Chondrocyte (in vitro differentiated cells): ENCODE results near the gene SPINK8. TPM values are rescaled to one million over a fixed set of nuclear protein-coding genes. Genes with fewer than 3 reads are reported as not detected.
"Not testable (repeated sequence)": the region's sequence is repeated elsewhere in the genome, so short reads cannot be mapped to it uniquely, and the experiment has no call there.

Experiments
- DNase-seq: peaks from one replicate; pipeline ENCODE4 v3.0.0; 2021; ENCODE audit warnings: mixed read lengths, low spot score
- H3K27ac Mint-ChIP-seq: one replicate; pipeline ENCODE4 v1.8.0; 2021; ENCODE audit warnings: mild to moderate bottlenecking, moderate library complexity, mixed read lengths; ENCODE audit not compliant: unreplicated experiment
- H3K27me3 Mint-ChIP-seq: 2 replicates; pipeline ENCODE4 v1.8.0; 2021; ENCODE audit warnings: low read depth, mixed read lengths
- H3K36me3 Mint-ChIP-seq: 2 replicates; pipeline ENCODE4 v1.8.0; 2021; ENCODE audit warnings: low read depth, mixed read lengths
- H3K4me1 Mint-ChIP-seq: 2 replicates; pipeline ENCODE4 v1.8.0; 2021; ENCODE audit warnings: low read depth, mild to moderate bottlenecking, mixed read lengths
- H3K4me3 Mint-ChIP-seq: one replicate; pipeline ENCODE4 v1.8.0; 2021; ENCODE audit warnings: mild to moderate bottlenecking, moderate library complexity, mixed read lengths; ENCODE audit not compliant: unreplicated experiment
- H3K9me3 Mint-ChIP-seq: 2 replicates; pipeline ENCODE4 v1.8.0; 2021; ENCODE audit warnings: low read depth, mixed read lengths
- CTCF ChIP-seq: fragments of 200-600 bp; sonication (generic); IDR thresholded peaks from 2 replicates; pipeline ENCODE4 v1.5.0; 2021; ENCODE audit warnings: antibody characterized with exemption, mild to moderate bottlenecking, moderate library complexity
- total RNA-seq: library from RNA; stranded (reverse); gene quantifications from 3 replicates; pipeline ENCODE4 v1.2.1, GENCODE V29; 2021

Gene SPINK8
- total RNA-seq, 1 donor from 2014 or later = not detected

DNA sequence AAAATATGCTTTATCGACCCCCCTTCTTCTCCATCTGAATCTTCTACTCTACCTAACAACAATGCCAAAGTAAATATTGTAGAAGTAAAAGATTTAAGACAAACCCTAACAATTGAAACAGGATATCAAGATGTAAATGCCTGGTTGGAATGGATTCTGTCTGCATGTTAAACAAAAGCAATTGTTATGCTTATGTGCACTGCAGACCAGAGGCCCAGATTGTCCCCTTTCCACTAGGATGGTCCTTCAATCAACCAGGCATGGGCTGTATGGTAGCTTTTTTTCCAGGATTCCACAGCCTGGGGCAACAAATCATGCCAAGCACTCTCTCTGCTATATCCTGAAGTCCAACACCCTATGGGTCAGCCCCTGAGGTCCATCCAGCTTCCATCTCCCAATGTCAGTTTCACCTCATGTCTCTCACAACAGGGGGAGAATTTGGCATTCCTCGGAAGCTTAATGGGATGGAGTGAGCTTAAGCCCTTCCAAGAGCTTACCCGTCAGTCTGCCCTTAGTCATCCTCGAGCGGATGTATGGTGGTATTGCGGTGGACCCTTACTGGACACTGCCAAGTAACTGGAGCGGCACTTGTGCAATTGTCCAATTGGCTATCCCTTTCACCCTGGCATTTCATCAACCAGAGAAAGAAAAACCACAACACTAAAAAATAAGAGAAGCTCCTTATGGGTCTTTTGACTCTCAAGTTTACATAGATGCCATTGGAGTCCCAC lies 56.4 kb downstream of the SPINK8 start:
- no peak overlapping the region for H3K27ac Mint-ChIP-seq
- H3K9me3 Mint-ChIP-seq = no peaks in the 10 kb centered on the region
- H3K4me3 Mint-ChIP-seq = no peak overlapping the region

GRCh38 chr3:48275287-48276027 lies 58.0 kb downstream of the SPINK8 start:
- no peak for DNase-seq

More for the DNA sequence above, 56.4 kb downstream of the SPINK8 start:
- H3K4me1 Mint-ChIP-seq = no peaks in the 10 kb centered on the region
- no peak for TF ChIP-seq CTCF
- H3K36me3 Mint-ChIP-seq = no peaks in the 10 kb centered on the region
- peaks cover 2% of the 10 kb centered on the region for H3K27me3 Mint-ChIP-seq
- DNase-seq = no peak

GRCh38 chr3:48274452-48274851 lies 59.0 kb downstream of the SPINK8 start:
- TF ChIP-seq CTCF = no peak
- Mint-ChIP-seq H3K36me3 (peaks cover 4% of the 10 kb centered on the region), H3K9me3 (no peaks in the 10 kb centered on the region), H3K27me3 (peaks cover 2% of the 10 kb centered on the region), H3K4me3 (no peak overlapping the region), H3K4me1 (no peaks in the 10 kb centered on the region), H3K27ac (no peak overlapping the region)
- no peak for DNase-seq

More at GRCh38 chr3:48275287-48276027, 58.0 kb downstream of the SPINK8 start:
- H3K4me3 Mint-ChIP-seq = no peak overlapping the region
- no peaks in the 10 kb centered on the region for H3K9me3 Mint-ChIP-seq
- no peak overlapping the region for H3K27ac Mint-ChIP-seq
- no peak for TF ChIP-seq CTCF
- peaks cover 3% of the 10 kb centered on the region for H3K36me3 Mint-ChIP-seq
- peaks cover 2% of the 10 kb centered on the region for H3K27me3 Mint-ChIP-seq
- no peaks in the 10 kb centered on the region for H3K4me1 Mint-ChIP-seq

GRCh38 chr3:48273594-48274211 lies 59.8 kb downstream of the SPINK8 start:
- no peaks in the 10 kb centered on the region for H3K9me3 Mint-ChIP-seq
- DNase-seq = no peak
- no peak overlapping the region for H3K4me3 Mint-ChIP-seq
- H3K4me1 Mint-ChIP-seq = no peaks in the 10 kb centered on the region
- H3K36me3 Mint-ChIP-seq = peaks cover 4% of the 10 kb centered on the region
- TF ChIP-seq CTCF = peak; percentile 90
- H3K27ac Mint-ChIP-seq = no peak overlapping the region
- H3K27me3 Mint-ChIP-seq = peaks cover 2% of the 10 kb centered on the region

DNA sequence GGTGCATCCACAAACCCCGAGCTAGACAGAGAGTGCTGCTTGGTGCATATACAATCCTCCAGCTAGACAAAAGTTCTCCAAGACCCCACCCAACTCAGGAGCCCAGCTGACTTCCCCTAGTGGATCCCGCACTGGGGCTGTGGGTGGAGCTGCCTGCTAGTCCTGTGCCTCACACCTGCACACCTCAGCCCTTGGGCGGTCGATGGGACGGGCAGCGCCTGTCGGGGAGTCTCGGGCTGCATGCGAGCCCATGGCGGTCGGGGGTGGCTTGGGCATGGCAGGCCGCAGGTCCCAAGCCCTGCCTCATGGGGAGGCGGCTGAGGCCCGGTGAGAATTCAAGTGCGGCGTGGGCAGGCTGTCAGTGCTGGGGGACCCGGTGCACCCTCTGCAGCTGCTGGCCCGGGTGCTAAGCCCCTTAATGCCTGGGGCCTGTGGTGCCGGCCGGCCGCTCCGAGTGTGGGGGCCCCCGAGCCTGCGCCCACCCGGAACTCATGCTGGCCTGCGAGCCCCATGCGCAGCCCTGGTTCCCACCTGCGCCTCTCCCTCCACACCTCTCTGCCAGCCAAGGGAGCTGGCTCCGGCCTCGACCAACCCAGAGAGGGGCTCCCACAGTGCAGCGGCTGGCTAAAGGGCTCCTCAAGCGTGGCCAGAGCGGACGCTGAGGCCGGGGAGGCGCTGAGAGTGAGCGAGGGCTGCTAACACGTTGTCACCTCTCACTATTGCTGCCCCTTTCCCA lies 61.5 kb downstream of the SPINK8 start:
- no peaks in the 10 kb centered on the region for H3K9me3 Mint-ChIP-seq
- peaks cover 9% of the 10 kb centered on the region for H3K36me3 Mint-ChIP-seq
- peaks cover 2% of the 10 kb centered on the region for H3K27me3 Mint-ChIP-seq
- no peak for DNase-seq
- H3K4me1 Mint-ChIP-seq = no peaks in the 10 kb centered on the region
- TF ChIP-seq CTCF = no peak
- no peak overlapping the region for H3K4me3 Mint-ChIP-seq
- H3K27ac Mint-ChIP-seq = no peak overlapping the region

DNA sequence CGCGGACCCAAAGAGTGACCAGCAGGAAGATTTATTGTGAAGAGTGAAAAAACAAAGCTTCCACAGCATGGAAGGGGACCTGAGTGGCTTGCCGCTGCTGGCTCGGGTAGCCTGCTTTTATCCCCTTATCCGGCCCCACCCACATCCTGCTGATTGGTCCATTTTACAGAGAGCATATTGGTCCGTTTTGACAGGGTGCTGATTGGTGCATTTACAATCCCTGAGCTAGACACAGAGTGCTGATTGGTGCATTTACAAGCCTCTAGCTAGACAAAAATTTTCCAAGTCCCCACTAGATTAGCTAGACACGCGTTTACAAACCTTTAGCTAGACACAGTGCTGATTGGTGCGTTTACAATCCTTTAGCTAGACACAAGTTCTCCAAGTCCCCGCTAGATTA lies 62.2 kb downstream of the SPINK8 start:
- DNase-seq, H3K9me3 Mint-ChIP-seq, H3K36me3 Mint-ChIP-seq: not testable (repeated sequence)

More for the DNA sequence above, 62.2 kb downstream of the SPINK8 start:
- not testable (repeated sequence) for H3K4me1 Mint-ChIP-seq, H3K27me3 Mint-ChIP-seq, H3K27ac Mint-ChIP-seq, H3K4me3 Mint-ChIP-seq
